ENCODE data around the gene RNF125. TPM values are rescaled to one million over a fixed set of nuclear protein-coding genes. Genes with fewer than 3 reads are reported as not detected.

Gene RNF125
- total and polyA plus RNA-seq, 9 of the 15 experiments (the other 6 are each of a cell fraction or from before 2014, with no cell fraction given): 0.01 to 0.29 (median 0.07) TPM; not detected in 1

DNA sequence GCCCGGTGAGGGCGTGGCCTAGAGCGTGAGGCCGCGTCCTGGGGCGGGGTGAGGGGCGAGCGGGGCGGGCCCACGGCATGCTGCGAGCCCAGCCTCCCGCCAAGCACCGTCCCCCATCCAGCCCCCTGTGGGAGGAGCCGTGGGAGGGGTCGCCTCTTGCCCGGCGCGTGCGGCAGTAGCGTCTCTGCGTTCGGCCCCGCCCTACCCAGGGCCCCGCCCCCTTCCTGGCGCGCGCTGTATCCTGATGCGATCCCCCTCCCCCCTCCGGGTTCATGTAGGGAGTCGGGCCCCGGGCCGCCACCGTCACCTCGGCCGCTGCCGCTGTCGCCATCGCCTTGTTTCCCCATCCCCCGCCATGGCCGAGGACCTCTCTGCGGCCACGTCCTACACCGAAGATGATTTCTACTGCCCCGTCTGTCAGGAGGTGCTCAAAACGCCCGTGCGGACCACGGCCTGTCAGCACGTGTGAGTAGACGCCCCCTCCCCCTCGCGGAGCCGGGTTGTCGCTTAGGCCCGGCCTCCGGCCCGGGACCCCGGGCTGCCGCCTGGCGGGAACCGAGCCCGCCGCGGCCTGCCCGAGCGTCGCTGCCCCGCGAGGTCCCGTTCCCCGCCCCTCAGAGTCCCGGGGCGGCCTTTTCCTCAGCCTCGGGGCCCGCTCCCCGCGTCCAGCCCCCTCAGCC, 73.9 kb downstream of the RNF125 start (continued):
- TF ChIP-seq RBM15 (IDR thresholded peaks at IDR 0.05; ENCODE audit: insufficient read depth, low read length) (no peak), ASH1L (IDR thresholded peaks at IDR 0.05; ENCODE audit: borderline replicate concordance, low read depth, partially characterized antibody) (no peak), BDP1 (IDR thresholded peaks at IDR 0.05; ENCODE audit: insufficient read depth, insufficient read length) (no peak), NCOA4 (IDR thresholded peaks at IDR 0.05; ENCODE audit: partially characterized antibody) (no peak), MED1 (CRISPR knock-in tag; IDR thresholded peaks at IDR 0.05; ENCODE audit: borderline replicate concordance) (no peak), PHF8 (IDR thresholded peaks at IDR 0.05; ENCODE audit: borderline replicate concordance, low read length) (peak; percentile 52), SMAD2 (IDR thresholded peaks at IDR 0.05; ENCODE audit: low read depth, low read length) (no peak), ZFP36 (IDR thresholded peaks at IDR 0.05; ENCODE audit: low read depth, low read length, partially characterized antibody) (no peak), ZNF134 (CRISPR knock-in tag; conservative IDR thresholded peaks at IDR 0.05) (no peak), TAL1 (IDR thresholded peaks at IDR 0.05) (no peak), MBD2 (IDR thresholded peaks at IDR 0.05; ENCODE audit: borderline replicate concordance, low read depth) (peak; percentile 32; the same call in 1 of the 2 replicates), CREBBP (IDR thresholded peaks at IDR 0.05; ENCODE audit: low read depth, low read length) (no peak), ZC3H8 (IDR thresholded peaks at IDR 0.05) (no peak), TARDBP (IDR thresholded peaks at IDR 0.05) (no peak), TBL1XR1 (IDR thresholded peaks at IDR 0.05; ENCODE audit: low read length in 2 of 2) (no peak; a peak in 1 of 4 replicates)
- TF ChIP-seq, protein P1, sequence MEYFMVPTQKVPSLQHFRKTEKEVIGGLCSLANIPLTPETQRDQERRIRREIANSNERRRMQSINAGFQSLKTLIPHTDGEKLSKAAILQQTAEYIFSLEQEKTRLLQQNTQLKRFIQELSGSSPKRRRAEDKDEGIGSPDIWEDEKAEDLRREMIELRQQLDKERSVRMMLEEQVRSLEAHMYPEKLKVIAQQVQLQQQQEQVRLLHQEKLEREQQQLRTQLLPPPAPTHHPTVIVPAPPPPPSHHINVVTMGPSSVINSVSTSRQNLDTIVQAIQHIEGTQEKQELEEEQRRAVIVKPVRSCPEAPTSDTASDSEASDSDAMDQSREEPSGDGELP (CRISPR knock-in tag; IDR thresholded peaks at IDR 0.05; ENCODE audit: borderline replicate concordance): peak; percentile 36; the same call in 1 of the 2 replicates
- TF ChIP-seq, protein P2, sequence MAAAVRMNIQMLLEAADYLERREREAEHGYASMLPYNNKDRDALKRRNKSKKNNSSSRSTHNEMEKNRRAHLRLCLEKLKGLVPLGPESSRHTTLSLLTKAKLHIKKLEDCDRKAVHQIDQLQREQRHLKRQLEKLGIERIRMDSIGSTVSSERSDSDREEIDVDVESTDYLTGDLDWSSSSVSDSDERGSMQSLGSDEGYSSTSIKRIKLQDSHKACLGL (CRISPR knock-in tag; IDR thresholded peaks at IDR 0.05; ENCODE audit: borderline replicate concordance, poor library complexity, severe bottlenecking): peak; percentile 13
- TF ChIP-seq, protein P3, sequence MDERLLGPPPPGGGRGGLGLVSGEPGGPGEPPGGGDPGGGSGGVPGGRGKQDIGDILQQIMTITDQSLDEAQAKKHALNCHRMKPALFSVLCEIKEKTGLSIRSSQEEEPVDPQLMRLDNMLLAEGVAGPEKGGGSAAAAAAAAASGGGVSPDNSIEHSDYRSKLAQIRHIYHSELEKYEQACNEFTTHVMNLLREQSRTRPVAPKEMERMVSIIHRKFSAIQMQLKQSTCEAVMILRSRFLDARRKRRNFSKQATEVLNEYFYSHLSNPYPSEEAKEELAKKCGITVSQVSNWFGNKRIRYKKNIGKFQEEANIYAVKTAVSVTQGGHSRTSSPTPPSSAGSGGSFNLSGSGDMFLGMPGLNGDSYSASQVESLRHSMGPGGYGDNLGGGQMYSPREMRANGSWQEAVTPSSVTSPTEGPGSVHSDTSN (CRISPR knock-in tag; IDR thresholded peaks at IDR 0.05; ENCODE audit: low read depth): no peak
- TF ChIP-seq, protein P3 (tag; conservative IDR thresholded peaks at IDR 0.05; ENCODE audit: low read depth): no peak
- TF ChIP-seq, protein P4, sequence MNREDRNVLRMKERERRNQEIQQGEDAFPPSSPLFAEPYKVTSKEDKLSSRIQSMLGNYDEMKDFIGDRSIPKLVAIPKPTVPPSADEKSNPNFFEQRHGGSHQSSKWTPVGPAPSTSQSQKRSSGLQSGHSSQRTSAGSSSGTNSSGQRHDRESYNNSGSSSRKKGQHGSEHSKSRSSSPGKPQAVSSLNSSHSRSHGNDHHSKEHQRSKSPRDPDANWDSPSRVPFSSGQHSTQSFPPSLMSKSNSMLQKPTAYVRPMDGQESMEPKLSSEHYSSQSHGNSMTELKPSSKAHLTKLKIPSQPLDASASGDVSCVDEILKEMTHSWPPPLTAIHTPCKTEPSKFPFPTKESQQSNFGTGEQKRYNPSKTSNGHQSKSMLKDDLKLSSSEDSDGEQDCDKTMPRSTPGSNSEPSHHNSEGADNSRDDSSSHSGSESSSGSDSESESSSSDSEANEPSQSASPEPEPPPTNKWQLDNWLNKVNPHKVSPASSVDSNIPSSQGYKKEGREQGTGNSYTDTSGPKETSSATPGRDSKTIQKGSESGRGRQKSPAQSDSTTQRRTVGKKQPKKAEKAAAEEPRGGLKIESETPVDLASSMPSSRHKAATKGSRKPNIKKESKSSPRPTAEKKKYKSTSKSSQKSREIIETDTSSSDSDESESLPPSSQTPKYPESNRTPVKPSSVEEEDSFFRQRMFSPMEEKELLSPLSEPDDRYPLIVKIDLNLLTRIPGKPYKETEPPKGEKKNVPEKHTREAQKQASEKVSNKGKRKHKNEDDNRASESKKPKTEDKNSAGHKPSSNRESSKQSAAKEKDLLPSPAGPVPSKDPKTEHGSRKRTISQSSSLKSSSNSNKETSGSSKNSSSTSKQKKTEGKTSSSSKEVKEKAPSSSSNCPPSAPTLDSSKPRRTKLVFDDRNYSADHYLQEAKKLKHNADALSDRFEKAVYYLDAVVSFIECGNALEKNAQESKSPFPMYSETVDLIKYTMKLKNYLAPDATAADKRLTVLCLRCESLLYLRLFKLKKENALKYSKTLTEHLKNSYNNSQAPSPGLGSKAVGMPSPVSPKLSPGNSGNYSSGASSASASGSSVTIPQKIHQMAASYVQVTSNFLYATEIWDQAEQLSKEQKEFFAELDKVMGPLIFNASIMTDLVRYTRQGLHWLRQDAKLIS (CRISPR knock-in tag; IDR thresholded peaks at IDR 0.05): 0 out of 2 replicates have a peak, but pooled peaks have one; percentile 9
